ENCODE data around the gene TBC1D16.

TBC1D16 gene

DNA sequence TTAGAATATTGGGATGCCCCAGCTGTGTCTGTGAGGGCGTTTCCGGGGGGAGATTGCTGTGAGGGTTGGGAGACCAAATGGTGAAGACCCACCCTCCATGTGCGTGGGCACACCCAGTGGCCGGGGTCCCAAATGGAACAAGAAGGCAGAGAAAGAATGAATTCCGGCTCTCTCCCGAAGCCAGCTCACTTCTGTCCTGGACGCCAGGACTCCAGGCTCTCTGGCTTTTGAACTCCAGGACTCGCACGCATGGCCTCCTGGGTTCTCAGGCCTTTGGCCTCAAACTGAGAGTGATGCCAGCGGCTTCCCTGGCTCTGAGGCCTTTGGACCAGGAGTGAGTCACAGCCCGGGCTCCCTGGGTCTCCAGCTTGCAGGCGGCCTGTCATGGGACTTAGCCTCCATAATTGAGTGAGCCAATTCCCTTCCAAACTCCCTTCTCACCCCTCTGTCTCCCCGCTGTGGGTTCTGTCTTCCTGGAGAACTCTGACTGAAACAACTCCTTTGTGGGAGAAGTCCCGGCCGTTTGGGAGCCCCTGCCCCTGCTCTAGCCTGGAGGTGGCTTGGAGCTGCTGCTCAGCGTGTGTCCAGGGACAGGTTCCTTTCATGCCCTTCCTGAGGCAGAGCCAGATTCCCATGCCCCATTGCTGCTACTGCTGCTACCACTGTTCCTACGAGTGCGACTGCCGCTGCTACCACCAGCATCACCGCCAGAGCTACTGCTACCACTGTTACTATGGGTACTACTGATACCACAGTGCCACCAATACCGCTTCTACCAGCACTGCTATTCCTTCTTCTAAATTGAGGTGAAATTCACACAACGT lies 146.6 kb downstream of the TBC1D16 start:
- TF ChIP-seq, protein P1, sequence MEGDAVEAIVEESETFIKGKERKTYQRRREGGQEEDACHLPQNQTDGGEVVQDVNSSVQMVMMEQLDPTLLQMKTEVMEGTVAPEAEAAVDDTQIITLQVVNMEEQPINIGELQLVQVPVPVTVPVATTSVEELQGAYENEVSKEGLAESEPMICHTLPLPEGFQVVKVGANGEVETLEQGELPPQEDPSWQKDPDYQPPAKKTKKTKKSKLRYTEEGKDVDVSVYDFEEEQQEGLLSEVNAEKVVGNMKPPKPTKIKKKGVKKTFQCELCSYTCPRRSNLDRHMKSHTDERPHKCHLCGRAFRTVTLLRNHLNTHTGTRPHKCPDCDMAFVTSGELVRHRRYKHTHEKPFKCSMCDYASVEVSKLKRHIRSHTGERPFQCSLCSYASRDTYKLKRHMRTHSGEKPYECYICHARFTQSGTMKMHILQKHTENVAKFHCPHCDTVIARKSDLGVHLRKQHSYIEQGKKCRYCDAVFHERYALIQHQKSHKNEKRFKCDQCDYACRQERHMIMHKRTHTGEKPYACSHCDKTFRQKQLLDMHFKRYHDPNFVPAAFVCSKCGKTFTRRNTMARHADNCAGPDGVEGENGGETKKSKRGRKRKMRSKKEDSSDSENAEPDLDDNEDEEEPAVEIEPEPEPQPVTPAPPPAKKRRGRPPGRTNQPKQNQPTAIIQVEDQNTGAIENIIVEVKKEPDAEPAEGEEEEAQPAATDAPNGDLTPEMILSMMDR (IDR thresholded peaks at IDR 0.05), result no peak

DNA sequence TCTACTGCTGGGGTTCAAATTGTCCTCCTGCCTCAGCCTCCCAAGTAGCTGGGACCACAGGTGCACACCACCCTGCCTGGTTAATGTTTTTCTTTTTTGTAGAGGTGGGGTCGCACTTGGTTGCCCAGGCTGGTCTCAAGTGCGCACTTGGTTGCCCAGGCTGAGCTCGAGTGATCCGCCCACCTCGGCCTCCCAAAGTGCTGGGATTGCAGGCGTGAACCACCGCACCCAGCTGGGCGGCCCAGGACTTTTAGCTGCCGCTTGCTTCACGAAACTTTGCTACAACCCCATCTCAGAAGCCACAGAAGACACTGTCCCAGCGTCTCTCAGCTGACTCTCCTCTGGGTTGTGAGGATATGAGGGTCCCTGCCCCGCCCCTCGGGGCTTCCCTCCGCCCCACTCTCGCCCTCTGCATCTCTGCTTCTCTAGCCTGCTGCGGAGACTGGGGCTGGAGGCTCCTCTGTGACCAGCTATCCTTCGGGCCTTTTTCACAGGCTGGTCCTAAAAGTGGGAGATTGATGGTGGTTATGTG lies 147.6 kb downstream of the TBC1D16 start:
- TF ChIP-seq, protein P1 (IDR thresholded peaks at IDR 0.05), result no peak

DNA sequence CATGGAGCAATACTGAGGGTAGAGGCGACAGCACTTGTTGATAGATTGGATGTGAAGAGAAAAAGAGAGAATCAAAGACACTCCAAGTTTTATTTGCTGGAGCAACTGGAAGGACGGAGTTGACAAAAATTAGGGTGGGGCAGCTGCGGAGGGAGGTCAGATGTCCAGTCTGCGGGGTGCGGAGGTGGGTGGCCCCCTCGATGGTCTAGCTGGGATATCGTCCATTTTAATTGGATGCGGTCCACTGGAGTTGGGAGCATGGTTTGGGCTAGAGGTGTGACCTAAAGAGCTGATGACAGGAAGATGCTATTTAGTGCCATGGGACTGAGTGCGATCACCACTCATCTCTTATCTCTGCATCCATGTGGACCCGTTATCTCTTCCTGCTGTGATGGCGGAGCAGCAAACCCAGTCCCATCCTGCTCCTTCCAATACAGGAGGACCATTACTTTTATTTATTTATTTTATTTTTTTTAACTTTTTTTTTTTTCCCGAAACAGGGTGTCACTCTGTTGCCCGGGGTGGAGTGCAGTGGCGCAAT lies 148.2 kb downstream of the TBC1D16 start:
- TF ChIP-seq, protein P1 (IDR thresholded peaks at IDR 0.05), result no peak

DNA sequence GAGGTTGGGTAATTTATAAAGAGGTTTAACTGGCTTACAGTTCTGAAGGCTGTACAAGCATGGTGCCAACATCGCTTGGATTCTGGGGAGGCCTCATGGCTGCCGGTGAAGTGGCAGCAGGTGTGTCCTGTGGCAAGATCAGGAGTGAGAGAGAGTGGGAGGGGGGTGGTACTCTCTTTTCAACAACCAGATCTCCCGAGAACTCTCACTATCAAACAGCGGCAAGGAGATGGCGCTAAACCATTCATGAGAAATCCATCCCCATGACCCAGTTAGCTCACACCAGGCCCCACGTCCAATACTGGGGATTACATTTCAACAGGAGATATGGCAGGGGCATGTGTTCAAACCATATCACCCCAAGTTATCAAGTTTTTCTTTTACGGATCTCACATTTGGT lies 152.5 kb downstream of the TBC1D16 start:
- TF ChIP-seq, protein P1 (IDR thresholded peaks at IDR 0.05), result no peak
